Superior temporal gyrus (tissue), 1 donor: Measurements from ENCODE around the gene CDK10.

ENCODE experiments used
- DNase-seq: peaks from one replicate; pipeline ENCODE4 v3.0.0-alpha.2; 2016; ENCODE audit errors: extremely low spot score

The CDK10 gene

DNA sequence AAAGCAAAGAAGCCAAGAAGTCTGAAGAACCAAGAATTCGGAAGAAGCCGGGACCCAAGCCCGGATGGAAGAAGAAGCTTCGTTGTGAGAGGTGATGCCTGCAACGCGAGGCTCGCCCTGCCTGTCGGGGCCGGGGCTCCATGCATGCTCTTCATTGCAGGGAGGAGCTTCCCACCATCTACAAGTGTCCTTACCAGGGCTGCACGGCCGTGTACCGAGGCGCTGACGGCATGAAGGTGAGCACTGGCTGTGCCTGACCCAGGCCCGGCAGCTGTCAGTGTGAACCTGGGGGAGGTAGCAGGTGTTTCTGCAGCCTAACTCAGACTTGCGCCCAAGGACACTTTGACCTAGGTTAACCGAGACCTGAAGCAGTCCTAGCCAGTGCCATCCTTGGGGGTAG lies 46.8 kb downstream of the CDK10 start:
- DNase-seq = no peak

DNA sequence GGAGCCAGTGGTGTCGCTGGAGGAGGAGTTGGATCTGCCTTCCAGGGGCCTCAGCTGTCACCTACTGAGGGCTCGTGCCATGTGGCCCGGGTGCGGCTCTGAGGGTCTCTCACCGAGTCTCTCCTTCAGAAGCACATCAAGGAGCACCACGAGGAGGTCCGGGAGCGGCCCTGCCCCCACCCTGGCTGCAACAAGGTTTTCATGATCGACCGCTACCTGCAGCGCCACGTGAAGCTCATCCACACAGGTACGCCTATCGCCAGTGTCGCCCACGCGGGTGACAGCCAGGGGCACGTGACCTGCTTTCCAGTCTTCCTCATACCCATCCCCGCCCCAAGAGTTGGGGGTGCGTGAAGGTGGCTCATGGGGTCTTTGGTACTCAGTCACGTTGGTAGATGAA lies 47.3 kb downstream of the CDK10 start:
- DNase-seq = no peak

DNA sequence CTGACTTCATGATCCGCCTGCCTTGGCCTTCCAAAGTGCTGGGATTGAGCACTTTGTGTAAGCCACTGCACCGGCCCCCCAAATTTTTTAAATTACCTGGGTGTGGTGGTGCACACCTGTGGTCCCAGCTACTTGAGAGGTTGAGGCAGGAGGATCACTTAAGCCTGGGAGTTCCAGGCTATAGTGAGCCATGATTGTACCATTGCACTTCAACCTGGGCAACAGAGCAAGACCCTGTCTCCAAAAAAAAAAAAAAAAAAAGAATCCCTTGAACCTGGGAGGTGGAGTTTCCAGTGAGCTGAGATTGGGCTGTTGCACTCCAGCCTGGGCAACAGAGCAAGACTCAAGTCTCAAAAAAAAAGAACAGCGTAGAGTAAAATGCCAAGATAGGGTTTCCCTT lies 50.1 kb downstream of the CDK10 start:
- DNase-seq = no peak

DNA sequence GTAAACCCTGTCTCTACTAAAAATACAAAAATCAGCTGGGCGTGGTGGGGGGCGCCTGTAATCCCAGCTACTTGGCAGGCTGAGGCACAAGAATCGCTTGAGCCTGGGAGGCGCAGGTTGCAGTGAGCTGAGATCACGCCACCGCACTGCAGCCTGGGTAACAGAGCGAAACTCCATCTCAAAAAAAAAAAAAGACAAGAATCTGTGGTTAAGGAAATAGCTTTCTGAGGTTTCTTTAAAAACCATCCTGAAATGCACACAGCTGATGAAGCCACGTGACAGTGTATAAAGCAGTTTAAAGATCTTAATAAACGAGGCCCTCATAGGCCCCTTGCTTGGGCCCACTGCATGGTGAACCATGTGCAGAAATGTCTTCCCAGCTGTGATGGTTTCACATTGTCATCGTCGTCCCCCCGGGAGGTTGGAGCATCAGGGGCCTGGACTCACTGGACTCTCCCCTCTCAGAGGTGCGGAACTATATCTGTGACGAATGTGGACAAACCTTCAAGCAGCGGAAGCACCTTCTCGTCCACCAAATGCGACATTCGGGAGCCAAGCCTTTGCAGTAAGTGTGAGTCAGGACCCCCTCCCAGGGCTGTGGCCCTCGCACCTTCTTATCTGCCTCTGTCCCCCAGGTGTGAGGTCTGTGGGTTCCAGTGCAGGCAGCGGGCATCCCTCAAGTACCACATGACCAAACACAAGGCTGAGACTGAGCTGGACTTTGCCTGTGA lies 51.0 kb downstream of the CDK10 start:
- DNase-seq = no peak

DNA sequence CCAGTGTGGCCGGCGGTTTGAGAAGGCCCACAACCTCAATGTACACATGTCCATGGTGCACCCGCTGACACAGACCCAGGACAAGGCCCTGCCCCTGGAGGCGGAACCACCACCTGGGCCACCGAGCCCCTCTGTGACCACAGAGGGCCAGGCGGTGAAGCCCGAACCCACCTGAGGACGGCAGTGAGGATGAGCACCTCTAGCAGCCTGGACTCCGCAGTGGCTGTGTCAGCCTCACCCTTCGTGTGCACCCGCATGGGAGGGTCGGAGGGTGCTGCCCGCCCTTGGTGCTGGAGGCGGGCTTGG lies 51.5 kb downstream of the CDK10 start:
- no peak for DNase-seq

DNA sequence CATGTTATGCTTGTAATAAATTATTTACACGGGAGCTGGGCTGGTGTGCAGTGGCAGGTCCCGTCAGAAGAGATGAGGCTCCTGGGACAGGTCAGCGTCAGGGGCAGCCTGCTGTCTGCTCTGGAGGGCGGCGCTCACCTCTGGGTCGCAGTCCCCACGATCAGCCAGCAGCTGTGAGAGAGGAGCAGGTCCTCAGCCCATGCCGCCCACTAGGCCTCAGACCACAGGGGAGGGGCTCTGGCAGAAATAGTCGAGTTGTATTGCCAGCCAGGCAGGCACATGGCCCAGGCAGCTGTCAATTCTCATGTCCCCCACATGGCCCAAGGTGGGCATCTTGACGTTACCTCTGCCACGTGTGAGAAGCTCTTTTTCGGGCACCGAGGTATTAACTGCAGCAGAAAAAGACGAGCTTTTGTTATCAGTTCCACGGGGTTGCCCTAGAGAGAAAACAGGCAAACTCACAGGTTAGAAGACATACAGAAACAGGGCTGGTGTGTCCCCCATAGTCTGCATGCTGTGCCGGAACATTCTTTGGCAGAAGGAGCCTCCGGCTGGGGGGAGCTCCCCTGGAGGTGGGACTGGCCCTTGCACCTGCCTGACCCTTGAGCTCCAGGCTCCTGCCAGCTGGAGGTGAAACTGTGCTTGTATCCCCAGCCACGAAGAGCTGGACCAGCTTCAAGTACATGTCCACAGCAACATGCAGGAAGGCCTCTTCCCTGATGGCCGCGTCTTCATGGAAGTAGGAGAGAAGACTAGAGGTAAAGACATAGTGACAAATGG lies 52.2 kb downstream of the CDK10 start:
- DNase-seq = no peak

DNA sequence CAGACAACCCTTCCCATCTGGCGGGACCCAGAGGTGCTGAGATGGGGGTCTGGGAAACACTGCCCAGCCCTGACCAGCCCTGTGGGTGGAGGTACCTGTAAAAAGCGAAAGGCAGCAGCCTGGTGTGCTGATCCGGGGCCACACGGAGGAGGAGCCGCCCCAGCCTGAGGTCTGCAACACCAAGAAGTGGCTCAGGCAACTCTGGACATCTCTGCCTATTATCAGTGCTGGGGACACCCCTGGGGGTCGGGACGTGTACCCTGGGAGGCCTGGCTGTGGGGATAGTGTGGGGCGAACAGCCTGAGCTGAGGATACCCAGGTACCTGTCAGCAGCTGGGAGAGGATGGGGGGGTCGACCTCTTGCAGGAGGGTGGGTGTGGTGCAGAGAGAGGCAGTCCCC lies 52.9 kb downstream of the CDK10 start:
- no peak for DNase-seq

DNA sequence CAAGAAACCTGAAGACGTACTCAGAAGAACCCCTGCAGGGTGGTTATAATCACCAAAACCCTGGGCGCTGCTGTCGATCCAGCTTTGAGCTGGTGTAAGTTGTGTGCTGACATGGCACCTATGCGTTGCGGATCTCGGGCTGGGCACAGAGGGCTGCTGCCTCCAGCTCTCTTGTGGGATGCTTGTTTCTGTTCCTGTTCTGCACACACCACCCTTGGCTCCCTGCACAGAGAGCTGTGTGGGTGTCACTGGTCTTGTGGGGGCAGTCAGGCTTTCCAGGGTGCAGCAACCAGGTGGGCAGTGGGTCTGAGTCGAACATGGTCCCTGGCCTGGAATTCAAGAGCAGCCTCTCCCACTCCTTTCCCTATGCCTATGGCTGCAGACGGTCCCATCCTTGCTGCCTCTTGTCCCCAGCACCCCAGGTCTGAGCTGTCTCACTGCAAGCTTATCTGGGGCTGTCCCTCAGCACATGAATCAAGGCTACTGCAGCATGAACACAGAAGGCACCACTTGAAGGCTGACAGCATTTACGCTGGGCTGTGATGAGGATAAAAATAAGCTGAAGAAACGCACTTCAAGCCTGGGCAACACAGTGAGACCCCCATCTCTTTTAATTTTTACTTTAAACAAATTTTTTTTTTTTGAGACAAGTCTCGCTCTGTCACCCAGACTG lies 55.0 kb downstream of the CDK10 start:
- no peak for DNase-seq

DNA sequence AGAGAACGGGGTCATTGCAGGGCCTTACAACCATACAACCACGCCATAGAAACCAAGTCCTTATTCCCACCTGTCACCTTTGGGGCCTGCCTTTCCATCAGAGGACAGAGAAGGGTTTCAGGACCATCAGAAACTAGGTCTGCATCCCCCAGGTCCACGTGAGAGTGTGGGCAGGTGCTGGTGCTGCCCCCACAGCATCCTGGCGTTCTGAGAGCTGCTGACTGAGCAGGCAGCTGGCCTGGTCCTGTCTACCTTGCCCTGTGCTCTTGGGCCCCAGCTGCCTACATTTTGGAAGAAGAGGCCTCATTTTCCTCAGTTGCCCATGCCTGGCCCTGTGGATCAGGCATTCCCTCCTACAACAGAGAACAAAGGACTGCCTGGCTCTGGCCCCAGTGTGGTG lies 56.5 kb downstream of the CDK10 start:
- DNase-seq = no peak

DNA sequence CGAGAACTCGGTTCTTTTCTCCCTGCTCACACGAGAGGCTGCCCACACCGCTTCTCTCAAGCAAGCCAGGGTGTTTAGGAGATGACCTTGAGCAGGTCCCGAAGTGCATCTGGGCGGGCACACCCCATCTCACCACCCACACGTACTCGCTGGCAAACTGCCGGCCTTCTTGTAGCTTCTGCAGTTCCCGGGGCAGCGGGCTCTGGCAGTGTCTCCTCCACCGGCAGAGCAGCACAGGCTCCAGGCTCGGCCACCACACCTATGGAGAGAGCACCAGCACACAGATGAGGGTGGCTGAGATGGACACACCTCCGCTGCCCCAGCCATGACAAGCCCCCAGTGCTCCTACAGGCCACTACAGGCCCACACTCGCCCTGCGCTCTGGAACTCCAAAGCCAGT lies 58.3 kb downstream of the CDK10 start:
- no peak for DNase-seq
